Epithelial cell of esophagus (primary cell): Measurements from ENCODE around the gene EXO1.
A peak's percentile ranks its signal among the peaks of the same experiment; 100 is the strongest.

Experiments
- DNase-seq: peaks from one replicate; pipeline ENCODE4 v3.0.0; 2010; ENCODE audit warnings: low read depth
- H3K4me3 ChIP-seq: 2 replicates; pipeline ENCODE4 v1.5.1; 2011; ENCODE audit warnings: mild to moderate bottlenecking, low read length, control low read depth
- TF ChIP-seq, protein P1 (sequence below): IDR thresholded peaks from 2 replicates; pipeline ENCODE4 v1.5.1; 2011; ENCODE audit warnings: low read depth, mild to moderate bottlenecking, low read length, control low read depth, inconsistent platforms; ENCODE audit not compliant: insufficient read depth; ENCODE audit errors: missing control alignments

The EXO1 gene

DNA sequence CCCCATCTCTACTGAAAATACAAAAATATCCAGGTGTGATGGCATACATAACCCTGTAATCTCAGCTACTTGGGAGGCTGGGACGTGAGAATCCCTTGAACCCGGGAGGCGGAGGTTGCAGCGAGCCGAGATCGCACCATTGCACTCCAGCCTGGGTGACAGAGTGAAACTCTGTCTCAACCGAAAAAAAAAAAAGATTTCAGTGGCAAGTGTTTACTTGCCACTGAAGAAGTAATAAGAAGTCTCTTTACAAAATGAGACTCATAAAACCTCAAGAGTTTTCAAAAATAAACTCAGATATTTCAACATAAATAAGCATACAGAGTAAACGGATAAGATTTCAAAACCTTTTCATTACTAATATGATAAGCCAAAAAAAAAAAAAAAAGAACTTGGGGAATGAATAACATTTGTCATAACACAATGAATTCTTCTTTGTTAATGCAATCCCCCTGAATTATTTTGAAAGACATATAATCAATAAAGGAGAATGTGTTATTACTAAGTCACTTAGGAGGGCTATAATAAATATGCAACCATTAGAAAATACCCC lies 34.2 kb upstream of the EXO1 start:
- H3K4me3 ChIP-seq, result no peak overlapping the region
- DNase-seq, result no peak
- TF ChIP-seq, protein P1, sequence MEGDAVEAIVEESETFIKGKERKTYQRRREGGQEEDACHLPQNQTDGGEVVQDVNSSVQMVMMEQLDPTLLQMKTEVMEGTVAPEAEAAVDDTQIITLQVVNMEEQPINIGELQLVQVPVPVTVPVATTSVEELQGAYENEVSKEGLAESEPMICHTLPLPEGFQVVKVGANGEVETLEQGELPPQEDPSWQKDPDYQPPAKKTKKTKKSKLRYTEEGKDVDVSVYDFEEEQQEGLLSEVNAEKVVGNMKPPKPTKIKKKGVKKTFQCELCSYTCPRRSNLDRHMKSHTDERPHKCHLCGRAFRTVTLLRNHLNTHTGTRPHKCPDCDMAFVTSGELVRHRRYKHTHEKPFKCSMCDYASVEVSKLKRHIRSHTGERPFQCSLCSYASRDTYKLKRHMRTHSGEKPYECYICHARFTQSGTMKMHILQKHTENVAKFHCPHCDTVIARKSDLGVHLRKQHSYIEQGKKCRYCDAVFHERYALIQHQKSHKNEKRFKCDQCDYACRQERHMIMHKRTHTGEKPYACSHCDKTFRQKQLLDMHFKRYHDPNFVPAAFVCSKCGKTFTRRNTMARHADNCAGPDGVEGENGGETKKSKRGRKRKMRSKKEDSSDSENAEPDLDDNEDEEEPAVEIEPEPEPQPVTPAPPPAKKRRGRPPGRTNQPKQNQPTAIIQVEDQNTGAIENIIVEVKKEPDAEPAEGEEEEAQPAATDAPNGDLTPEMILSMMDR, result no peak

DNA sequence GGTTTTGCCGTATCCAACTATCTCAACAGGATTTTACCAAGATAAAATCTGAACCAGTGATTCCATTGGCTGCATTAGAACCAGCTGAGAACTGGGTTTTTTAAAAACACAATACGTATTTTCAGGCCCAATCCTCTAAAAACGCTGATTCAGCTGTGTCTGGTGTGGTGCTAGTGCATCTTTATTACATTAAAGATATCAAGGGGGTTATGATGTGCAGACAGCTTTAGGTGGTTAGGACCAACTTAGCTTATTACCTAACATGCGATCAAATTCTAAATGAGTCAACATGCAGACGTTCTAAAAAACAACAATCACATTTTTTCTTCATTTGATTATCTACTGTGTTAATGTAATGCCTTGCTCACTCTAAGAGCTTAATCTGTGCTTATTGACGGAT lies 32.0 kb upstream of the EXO1 start:
- H3K4me3 ChIP-seq, result no peak overlapping the region
- TF ChIP-seq, protein P1, result no peak
- DNase-seq, result no peak

DNA sequence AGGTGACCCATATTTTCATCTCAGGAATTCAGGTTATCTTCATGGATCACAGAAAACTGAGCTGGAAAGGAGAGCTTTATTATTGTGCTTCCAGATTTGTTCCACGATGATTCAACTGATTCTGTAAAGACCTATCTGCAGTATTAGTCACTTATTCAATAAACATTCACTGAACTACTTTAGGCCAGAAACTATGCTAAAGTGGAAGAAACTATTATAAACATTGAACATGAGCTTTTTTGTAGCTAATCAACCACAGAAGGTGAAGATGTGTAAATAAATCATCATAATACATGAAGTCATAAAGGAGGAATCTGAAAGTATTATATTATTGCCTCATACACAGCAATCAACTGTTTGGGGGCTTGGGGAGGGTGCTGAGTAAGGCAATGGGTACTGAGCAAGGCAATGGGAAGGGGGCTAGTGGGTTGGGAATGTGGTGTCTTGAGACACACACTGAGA lies 30.6 kb upstream of the EXO1 start:
- H3K4me3 ChIP-seq, result no peak overlapping the region
- peak; percentile 46 for DNase-seq
- TF ChIP-seq, protein P1, result no peak

DNA sequence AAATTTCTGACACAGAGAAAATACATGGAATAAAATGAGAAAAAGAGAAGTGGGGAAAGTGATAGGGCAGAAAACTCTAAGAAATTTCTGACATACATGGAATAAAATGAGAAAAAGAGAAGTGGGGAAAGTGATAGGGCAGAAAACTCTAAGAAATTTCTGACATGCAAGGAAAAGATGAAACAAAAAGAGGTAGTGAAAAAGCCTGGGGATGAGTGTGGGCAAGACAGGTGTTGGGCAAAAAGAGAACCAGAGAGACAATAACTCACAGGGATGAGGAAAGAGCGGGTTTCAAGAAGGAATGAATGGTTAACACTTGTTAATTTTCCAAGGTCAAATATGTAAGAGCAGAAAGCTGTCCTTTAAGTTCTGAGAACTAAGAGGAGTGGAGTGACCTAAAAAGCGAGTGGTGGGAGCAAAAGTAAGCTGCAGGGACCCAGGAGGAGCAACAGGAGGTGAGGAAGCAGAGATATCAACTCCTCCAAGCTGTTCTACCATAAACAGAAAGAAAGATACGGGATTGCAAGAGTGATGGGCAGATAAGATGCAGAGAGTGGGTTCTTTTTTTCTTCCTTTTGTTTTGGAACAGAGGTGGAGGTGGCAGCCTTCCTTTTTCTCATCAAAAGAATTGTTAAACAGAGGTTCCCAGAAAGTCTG lies 29.9 kb upstream of the EXO1 start:
- TF ChIP-seq, protein P1, result no peak
- no peak overlapping the region for H3K4me3 ChIP-seq
- no peak for DNase-seq

DNA sequence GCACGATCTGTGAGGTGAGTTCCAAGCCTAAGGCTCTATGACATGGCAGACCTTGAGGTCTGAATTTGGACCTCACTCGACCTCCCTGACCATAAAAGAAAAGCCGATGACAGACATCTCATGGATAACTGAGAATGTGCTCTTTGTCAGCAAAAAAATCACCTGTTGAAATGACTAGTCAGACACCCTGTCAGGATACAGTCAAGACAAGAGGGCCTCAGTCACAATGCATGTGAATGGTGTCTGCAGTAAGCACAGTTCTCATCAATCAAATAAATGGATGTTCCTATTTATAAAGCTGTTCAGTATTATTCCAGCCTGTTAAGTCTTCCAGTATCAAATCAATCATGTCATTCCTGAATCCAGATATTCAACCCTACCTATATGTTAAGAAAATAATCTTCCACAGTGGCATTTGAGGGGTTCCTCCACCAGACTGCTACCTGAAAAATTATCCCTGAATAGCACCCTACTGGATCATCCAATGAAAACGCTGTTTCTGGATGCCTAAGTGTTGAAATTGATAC lies 28.6 kb upstream of the EXO1 start:
- TF ChIP-seq, protein P1, result no peak
- no peak for DNase-seq
- H3K4me3 ChIP-seq, result no peak overlapping the region

DNA sequence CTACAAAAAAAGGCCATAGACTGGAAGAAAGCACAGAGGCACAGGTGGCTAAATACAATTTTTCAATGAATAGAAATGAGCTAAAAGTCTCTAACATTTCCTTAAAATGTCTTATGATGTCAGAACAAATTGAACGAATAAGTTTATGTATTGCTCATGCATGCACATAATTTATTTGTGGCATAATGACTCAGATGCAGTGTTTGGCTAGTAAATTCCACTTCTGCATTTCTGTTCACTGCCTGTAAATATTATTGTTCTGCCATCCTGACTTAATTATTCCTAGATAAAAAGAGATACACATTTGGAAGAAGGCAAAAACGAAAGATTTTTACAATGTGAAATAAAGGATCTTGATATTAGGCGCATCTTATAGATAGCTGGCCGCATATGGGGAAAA lies 26.6 kb upstream of the EXO1 start:
- TF ChIP-seq, protein P1, result no peak
- peak; percentile 30 for DNase-seq
- H3K4me3 ChIP-seq, result no peak overlapping the region
